MG63 (cell line): ENCODE results near the gene SVOPL. TPM values are rescaled to one million over a fixed set of nuclear protein-coding genes. Genes with fewer than 3 reads are reported as not detected.

Source experiments
- DNase-seq: peaks from one replicate; pipeline ENCODE4 v3.0.0-alpha.2; 2020
- H3K27me3 ChIP-seq: fragments of 250-450 bp; sonication (Bioruptor Pico); 2 replicates; pipeline ENCODE4 v1.5.1; 2020; ENCODE audit warnings: mild to moderate bottlenecking, moderate library complexity
- H3K36me3 ChIP-seq: fragments of 250-450 bp; sonication (Bioruptor Pico); 2 replicates; pipeline ENCODE4 v1.5.1; 2020; ENCODE audit warnings: mild to moderate bottlenecking, moderate library complexity
- H3K4me3 ChIP-seq: fragments of 250-450 bp; sonication (Bioruptor Pico); 2 replicates; pipeline ENCODE4 v1.5.1; 2020; ENCODE audit warnings: mild to moderate bottlenecking, moderate library complexity
- H3K9me3 ChIP-seq: fragments of 250-450 bp; sonication (Bioruptor Pico); 2 replicates; pipeline ENCODE4 v1.5.1; 2020; ENCODE audit warnings: mild to moderate bottlenecking, moderate library complexity
- total RNA-seq: library from RNA; depleted of rRNA; stranded (reverse); fragments of >200 nt; shearing (Covaris generic); gene quantifications from 2 replicates; pipeline ENCODE4 v1.2.3, GENCODE V29; 2014; ENCODE audit warnings: low replicate concordance

Gene SVOPL
- total RNA-seq, 1 experiment from 2014 or later, result not detected

DNA sequence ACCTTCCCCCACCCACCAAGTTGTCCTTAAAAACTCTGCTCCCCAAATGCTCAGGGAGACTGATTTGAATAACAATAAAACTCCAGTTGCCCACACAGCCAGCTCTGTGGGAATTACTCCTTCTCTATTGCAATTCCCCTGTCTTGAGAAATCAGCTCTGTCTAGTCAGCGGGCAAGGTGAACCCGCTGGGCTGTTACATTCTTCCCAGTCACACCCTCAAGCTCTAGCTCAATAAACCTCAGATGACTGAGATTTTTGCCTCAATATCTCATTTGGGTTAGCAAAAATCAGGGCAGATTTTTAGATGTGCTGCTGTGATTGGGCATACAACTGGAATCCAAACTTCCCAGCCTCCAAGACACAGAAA is 32.9 kb downstream of the SVOPL start:
- H3K36me3 ChIP-seq, result no peaks in the 10 kb centered on the region
- no peaks in the 10 kb centered on the region for H3K27me3 ChIP-seq
- H3K4me3 ChIP-seq, result no peak overlapping the region
- no peak for DNase-seq
- no peaks in the 10 kb centered on the region for H3K9me3 ChIP-seq

DNA sequence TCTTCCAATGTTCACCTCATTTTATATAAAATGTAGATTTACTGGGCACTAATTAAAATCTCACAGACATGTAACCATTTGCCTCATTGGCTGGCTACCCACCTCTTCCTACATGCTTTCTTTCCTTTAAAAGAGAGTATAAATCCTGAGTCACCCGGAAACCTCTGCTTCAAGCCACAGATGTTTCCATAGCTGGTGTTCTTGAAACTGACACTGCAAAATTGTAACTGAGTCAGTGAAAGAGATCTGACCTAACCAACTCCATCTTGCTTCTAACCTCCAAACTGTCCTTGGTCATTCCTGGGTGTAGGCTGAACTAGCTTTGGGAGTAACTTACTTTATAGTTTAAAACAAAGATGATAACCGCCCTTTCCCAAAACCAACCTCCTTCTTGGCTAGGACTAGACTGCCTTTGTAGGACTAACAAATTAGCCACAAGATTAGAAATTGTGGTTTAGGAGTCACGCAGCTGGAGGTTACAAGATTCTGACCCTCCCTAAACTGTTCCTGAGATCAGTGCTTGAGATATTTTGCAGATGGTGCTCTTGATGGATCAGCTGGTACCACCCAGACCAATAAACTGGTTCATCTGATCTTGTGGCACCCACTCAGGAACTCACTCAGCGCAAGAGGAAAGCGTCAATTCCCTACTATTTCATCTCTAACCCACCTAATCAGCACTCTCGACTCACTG is 33.5 kb downstream of the SVOPL start:
- Histone ChIP-seq H3K27me3 (no peaks in the 10 kb centered on the region), H3K9me3 (no peaks in the 10 kb centered on the region), H3K36me3 (no peaks in the 10 kb centered on the region), H3K4me3 (no peak overlapping the region)
- DNase-seq, result no peak

- Histone ChIP-seq H3K9me3 (no peaks in the 10 kb centered on the region), H3K36me3 (no peaks in the 10 kb centered on the region), H3K4me3 (no peak overlapping the region), H3K27me3 (no peaks in the 10 kb centered on the region)
- no peak for DNase-seq
Measured at GRCh38 chr7:138666385-138666784, 34.8 kb downstream of the SVOPL start.

DNA sequence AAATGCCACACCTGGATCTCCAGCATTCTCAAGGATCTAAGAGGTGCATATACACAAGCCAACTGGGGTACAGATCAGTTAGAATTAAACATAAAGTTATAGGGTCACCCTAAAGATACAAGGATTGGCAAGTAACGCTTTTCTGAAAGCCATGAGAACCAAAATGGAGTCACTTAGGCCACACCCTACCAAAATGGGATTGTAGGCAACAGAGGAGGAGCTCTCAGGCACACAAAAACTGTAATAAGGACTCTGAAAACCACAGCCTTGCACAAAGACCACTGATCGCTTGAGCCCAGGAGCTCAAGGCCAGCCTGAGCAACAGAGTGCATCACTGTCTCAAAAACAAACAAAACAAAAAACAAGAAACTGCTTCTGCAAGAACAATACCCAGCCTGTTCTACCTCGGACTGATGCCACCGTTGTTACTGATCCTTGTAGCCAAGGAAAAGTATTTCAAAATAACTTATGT is 35.5 kb downstream of the SVOPL start:
- no peaks in the 10 kb centered on the region for H3K36me3 ChIP-seq
- no peak overlapping the region for H3K4me3 ChIP-seq
- DNase-seq, result no peak
- no peaks in the 10 kb centered on the region for H3K9me3 ChIP-seq
- no peaks in the 10 kb centered on the region for H3K27me3 ChIP-seq

GRCh38 chr7:138665249-138665648 is 35.9 kb downstream of the SVOPL start:
- Histone ChIP-seq H3K4me3 (no peak overlapping the region), H3K9me3 (no peaks in the 10 kb centered on the region), H3K27me3 (no peaks in the 10 kb centered on the region), H3K36me3 (no peaks in the 10 kb centered on the region)
- DNase-seq, result no peak

DNA sequence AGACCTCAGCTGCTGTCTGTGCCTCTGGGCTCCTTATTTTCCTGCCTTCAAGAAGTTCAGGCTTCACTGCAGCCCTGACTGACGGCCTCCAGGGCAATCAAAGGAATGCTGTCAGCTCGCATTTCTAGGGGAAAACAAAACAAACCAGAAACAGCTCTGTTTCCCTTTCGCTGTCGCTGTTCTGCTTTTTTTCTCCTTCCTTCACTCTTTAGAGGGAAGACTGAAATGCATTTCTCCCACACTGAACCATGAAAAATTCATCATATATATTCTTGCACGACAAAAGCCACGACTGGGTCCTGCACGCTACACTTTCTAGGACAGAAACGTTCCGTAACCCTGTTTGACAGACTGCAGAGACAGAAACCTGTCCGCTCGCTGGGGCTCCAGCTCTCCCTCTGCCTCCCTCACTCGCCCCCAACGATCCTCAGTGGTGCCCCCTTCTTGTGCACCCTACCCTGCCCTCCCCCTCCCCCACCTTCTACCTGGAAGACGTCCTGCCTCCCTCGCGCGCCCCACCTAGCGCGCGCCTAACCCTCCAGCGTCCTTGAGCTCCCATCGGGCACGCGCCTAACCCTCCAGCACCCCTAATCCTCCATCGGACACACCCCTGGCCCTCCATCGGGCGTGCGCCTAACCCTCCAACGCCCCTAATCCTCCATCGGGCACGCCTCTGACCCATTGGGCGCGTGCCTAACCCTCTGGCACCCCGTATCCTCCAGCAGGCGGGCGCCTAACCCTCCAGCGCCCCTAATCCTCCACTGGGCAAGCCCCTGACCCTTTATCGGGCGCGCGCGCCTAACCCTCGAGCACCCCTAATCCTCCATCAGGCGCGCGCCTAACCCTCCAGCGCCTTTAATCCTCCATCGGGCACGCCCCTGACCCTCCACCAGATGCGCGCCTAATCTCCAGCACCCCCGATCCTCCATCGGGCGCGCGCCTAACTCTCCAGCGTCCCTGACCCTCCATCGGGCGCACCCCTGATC is 37.1 kb downstream of the SVOPL start:
- H3K9me3 ChIP-seq, result no peaks in the 10 kb centered on the region
- no peak for DNase-seq
- H3K36me3 ChIP-seq, result no peaks in the 10 kb centered on the region
- no peaks in the 10 kb centered on the region for H3K27me3 ChIP-seq
- H3K4me3 ChIP-seq, result no peak overlapping the region

DNA sequence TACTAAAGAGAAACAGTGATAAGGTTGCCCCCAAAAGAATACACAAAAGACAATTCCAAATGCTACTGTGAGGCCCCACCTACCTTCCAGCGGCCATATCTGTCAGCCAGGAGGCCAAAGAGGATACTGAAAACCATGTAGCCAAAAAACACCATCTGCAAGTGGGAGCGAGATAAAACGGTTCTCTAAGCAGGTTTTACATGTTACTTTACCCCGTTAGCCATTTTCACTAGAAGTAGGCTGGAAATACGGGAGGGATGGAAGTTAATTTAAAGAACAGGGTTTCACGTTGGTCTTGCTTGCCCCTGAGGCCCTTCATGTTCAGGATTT is 38.2 kb downstream of the SVOPL start:
- Histone ChIP-seq H3K9me3 (no peaks in the 10 kb centered on the region), H3K4me3 (no peak overlapping the region)

DNA sequence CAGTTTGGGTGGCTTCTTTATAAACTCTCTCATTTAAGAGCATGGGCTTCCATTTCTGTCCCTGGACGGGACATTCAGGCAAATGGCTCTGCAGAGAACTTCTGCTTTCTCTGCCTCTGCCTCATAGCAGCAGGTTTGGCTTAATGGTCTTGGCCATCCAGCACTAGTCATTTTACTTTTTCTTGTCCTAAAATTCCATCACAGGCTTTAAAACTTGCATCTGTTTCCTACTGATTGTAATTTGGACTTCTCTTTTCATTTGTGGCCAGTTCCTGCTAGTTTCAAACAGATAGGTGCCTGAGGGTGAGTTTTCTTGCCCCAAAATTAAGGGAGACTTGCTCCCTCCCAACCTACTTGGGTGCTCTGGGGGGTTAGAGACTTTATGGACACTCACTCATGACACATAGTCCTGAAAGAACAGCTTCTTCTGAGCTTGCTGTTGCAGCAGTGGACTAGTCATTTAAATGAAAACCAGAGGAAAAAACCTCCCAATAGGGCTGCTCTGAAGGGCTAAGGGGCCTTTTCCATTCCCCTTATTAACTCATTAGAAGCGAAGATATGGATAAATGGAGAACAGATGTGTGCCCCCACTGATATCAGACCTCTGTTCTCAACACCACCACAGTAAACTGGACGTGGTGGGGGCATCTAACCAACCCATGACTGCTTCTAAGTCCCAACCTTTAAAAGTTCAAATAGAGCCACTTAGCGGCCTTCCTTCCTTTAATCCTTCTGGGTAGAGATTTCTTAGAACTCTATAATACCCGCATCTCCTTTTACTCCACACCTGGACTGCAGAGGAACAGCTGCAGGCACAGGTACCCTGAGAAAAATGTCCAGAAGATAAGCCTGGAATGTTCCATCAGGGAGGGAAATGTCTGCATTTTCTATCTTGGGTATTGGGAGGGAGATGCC is 38.8 kb downstream of the SVOPL start:
- H3K27me3 ChIP-seq, result no peaks in the 10 kb centered on the region
- H3K4me3 ChIP-seq, result no peak overlapping the region
- DNase-seq, result no peak
- no peaks in the 10 kb centered on the region for H3K9me3 ChIP-seq
- no peaks in the 10 kb centered on the region for H3K36me3 ChIP-seq

More for the DNA sequence above, 38.2 kb downstream of the SVOPL start:
- no peak for DNase-seq
- no peaks in the 10 kb centered on the region for H3K27me3 ChIP-seq
- no peaks in the 10 kb centered on the region for H3K36me3 ChIP-seq

DNA sequence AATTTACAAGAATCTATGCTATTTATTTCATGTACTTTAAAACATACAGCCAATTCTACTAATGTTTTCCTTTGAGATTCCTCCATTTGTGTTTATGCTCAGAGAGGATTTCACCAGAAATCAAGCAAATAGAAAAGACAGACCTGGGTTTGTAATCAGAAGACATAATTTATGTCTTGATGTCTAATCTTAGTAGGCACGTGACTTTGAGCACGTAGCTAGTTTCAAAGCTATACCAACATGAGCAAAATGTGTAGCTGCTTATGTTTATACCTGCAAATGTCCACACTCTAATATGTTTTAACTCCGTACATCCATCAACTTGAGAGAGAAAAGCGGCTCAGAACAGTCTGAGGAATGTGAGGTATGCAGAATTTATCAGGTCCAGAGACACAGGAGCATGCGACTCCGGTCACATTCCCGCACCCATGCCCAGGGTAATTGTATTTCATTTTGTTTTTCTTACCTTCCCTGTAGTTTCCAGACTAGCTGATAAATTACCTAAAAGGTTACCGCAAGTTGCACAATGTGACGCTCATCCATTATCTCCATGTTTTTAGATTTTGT is 40.0 kb downstream of the SVOPL start:
- Histone ChIP-seq H3K27me3 (no peaks in the 10 kb centered on the region), H3K36me3 (no peaks in the 10 kb centered on the region), H3K9me3 (no peaks in the 10 kb centered on the region), H3K4me3 (no peak overlapping the region)
- no peak for DNase-seq

GRCh38 chr7:138658889-138659288 is 42.3 kb downstream of the SVOPL start:
- no peaks in the 10 kb centered on the region for H3K36me3 ChIP-seq
- DNase-seq, result no peak
- no peaks in the 10 kb centered on the region for H3K27me3 ChIP-seq
- H3K9me3 ChIP-seq, result no peaks in the 10 kb centered on the region
- H3K4me3 ChIP-seq, result no peak overlapping the region

GRCh38 chr7:138657854-138658386 is 43.2 kb downstream of the SVOPL start:
- Histone ChIP-seq H3K4me3 (no peak overlapping the region), H3K27me3 (no peaks in the 10 kb centered on the region), H3K36me3 (no peaks in the 10 kb centered on the region), H3K9me3 (no peaks in the 10 kb centered on the region)
- DNase-seq, result no peak

DNA sequence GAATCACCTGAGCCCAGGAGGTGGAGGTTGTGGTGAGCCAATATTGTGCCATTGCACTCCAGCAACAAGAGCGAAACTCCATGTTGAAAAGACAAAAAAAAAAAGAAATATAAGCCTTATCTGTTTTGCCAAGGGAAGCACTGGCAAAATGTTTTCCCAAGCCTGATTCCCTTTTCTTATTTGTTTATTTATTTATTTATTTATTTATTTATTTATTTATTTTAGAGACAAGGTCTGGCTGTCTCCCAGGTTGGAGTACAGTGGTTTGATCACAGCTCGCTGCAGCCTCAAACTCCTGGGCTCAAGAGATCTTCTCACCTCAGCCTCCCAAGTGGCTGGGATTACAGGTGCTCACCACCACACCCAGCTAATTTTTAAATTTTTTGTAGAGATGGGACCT is 44.2 kb downstream of the SVOPL start:
- H3K27me3 ChIP-seq, result no peaks in the 10 kb centered on the region
- H3K4me3 ChIP-seq, result no peak overlapping the region
- DNase-seq, result no peak
- H3K36me3 ChIP-seq, result no peaks in the 10 kb centered on the region
- H3K9me3 ChIP-seq, result no peaks in the 10 kb centered on the region

DNA sequence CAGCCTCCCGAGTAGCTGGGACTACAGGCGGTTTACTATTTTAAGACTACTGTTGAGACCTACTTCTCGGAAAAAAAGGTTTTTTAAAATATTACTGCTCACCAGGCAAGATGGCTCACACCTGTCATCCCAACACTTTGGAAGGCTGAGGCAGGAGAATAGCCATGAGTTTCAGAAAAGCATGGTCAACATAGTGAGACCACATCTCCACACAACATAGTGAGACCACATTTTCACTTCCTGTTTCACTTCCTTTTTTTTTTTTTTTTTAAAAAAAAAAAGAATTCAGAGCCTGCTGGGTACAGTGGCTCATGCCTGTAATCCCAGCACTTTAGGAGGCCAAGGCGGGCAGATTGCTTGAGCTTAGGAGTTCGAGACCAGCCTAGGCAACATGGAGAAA is 46.5 kb downstream of the SVOPL start:
- H3K4me3 ChIP-seq, result no peak overlapping the region
- H3K9me3 ChIP-seq, result no peaks in the 10 kb centered on the region
- DNase-seq, result no peak
- no peaks in the 10 kb centered on the region for H3K27me3 ChIP-seq
- no peaks in the 10 kb centered on the region for H3K36me3 ChIP-seq

- DNase-seq, result no peak
- H3K4me3 ChIP-seq, result no peak overlapping the region
- H3K36me3 ChIP-seq, result no peaks in the 10 kb centered on the region
- no peaks in the 10 kb centered on the region for H3K27me3 ChIP-seq
- H3K9me3 ChIP-seq, result no peaks in the 10 kb centered on the region
Measured at GRCh38 chr7:138649506-138649905, 51.7 kb downstream of the SVOPL start.

GRCh38 chr7:138645284-138645683 is 55.9 kb downstream of the SVOPL start:
- H3K36me3 ChIP-seq, result no peaks in the 10 kb centered on the region
- no peaks in the 10 kb centered on the region for H3K9me3 ChIP-seq
- no peak overlapping the region for H3K4me3 ChIP-seq
- H3K27me3 ChIP-seq, result no peaks in the 10 kb centered on the region
- DNase-seq, result no peak

DNA sequence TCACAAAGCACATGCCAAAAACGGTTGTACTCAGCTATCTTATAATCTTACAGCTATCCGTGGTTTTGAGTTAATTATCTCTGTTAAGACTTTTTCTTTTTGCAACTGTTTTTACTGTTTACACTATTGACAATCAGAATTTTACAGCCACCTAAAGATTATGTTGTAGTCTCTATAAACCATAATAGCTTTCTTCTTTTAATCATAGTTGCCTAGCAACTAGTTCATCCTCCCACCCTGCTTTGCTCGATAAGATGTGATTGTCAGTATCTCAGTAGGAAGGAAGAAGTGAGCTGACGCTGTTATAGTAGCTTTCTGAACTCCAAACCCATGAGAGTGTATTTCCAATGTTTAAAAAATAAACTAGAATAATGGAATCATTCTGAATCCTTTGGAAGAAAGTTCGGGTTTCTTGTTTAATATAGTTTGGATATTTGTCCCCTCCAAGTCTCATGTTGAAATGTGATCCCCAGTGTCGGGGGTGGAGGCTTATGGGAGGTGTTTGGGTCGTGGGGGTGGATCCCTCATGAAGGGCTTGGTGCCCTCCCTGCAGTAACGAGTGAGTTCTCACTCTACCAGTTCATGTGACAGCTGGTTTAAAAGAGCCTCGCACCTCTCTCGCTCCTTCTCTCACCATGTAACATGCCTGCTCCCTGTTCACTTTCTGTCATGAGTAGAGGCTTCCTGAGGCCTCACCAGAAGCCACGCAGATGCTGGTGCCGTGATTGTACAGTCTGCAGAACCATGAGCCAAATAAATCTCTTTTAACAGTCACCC is 68.1 kb downstream of the SVOPL start:
- Histone ChIP-seq H3K27me3 (no peaks in the 10 kb centered on the region), H3K36me3 (no peaks in the 10 kb centered on the region), H3K9me3 (no peaks in the 10 kb centered on the region), H3K4me3 (no peak overlapping the region)
- DNase-seq, result no peak
